GM23338 (cell line): ENCODE results near the gene ADAMTS17. TPM values are rescaled to one million over a fixed set of nuclear protein-coding genes. Genes with fewer than 3 reads are reported as not detected.

ENCODE experiments used
- ATAC-seq: fragments of 200-7000 bp; cut with Tn5 transposase; 3 replicates; pipeline ENCODE4 v1.9.1; 2020
- DNase-seq: peaks from one replicate; pipeline ENCODE4 v3.0.0-alpha.2; 2015; ENCODE audit warnings: low spot score
- H2AFZ ChIP-seq: fragments of 200-600 bp; sonication (generic); 2 replicates; pipeline ENCODE4 v1.8.0; 2016; ENCODE audit warnings: antibody characterized with exemption, mild to moderate bottlenecking, moderate library complexity
- H3F3A ChIP-seq: fragments of 200-600 bp; sonication (generic); replicated peaks from 2 replicates; pipeline ENCODE4 v1.8.0; 2017; ENCODE audit warnings: antibody characterized with exemption, mixed run types, low read depth
- H3K27ac ChIP-seq: fragments of 200-600 bp; sonication (generic); 2 replicates; pipeline ENCODE4 v1.6.1; 2016; ENCODE audit warnings: low read depth
- H3K27me3 ChIP-seq: fragments of 200-600 bp; sonication (generic); 2 replicates; pipeline ENCODE4 v1.8.0; 2016; ENCODE audit warnings: mild to moderate bottlenecking, mixed run types, moderate library complexity; ENCODE audit not compliant: insufficient read depth
- H3K36me3 ChIP-seq: fragments of 200-600 bp; sonication (generic); 2 replicates; pipeline ENCODE4 v1.8.0; 2016; ENCODE audit warnings: mild to moderate bottlenecking; ENCODE audit not compliant: insufficient read depth
- H3K4me1 ChIP-seq: fragments of 200-600 bp; sonication (generic); 2 replicates; pipeline ENCODE4 v1.8.0; 2016; ENCODE audit warnings: mild to moderate bottlenecking, moderate library complexity; ENCODE audit not compliant: insufficient read depth
- H3K4me2 ChIP-seq: fragments of 200-600 bp; sonication (generic); 2 replicates; pipeline ENCODE4 v1.7.1; 2017; ENCODE audit warnings: mixed run types
- H3K4me3 ChIP-seq: fragments of 200-600 bp; sonication (generic); 2 replicates; pipeline ENCODE4 v1.6.1; 2016; ENCODE audit warnings: mixed run types
- H3K79me2 ChIP-seq: fragments of 200-600 bp; sonication (generic); replicated peaks from 2 replicates; pipeline ENCODE4 v1.8.0; 2017; ENCODE audit warnings: mild to moderate bottlenecking; ENCODE audit not compliant: insufficient read depth
- H3K9me2 ChIP-seq: fragments of 200-600 bp; sonication (generic); 2 replicates; pipeline ENCODE4 v1.8.0; 2017; ENCODE audit not compliant: insufficient read depth
- H4K20me1 ChIP-seq: fragments of 200-600 bp; sonication (generic); replicated peaks from 2 replicates; pipeline ENCODE4 v1.8.0; 2017; ENCODE audit warnings: mild to moderate bottlenecking; ENCODE audit not compliant: insufficient read depth
- H3K27ac Mint-ChIP-seq: 2 replicates; pipeline ENCODE4 v1.8.0; 2020; ENCODE audit warnings: inconsistent platforms, mild to moderate bottlenecking, moderate library complexity, mixed read lengths
- H3K27me3 Mint-ChIP-seq: 3 replicates; pipeline ENCODE4 v1.8.0; 2022; ENCODE audit warnings: low read depth, mild to moderate bottlenecking, moderate library complexity, mixed read lengths, inconsistent platforms; ENCODE audit not compliant: insufficient read depth, poor library complexity
- H3K36me3 Mint-ChIP-seq: 3 replicates; pipeline ENCODE4 v1.8.0; 2021; ENCODE audit warnings: low read depth, mild to moderate bottlenecking, inconsistent platforms, moderate library complexity, mixed read lengths
- H3K4me1 Mint-ChIP-seq: 3 replicates; pipeline ENCODE4 v1.8.0; 2020; ENCODE audit warnings: mild to moderate bottlenecking, inconsistent platforms, mixed read lengths
- H3K4me3 Mint-ChIP-seq: 3 replicates; pipeline ENCODE4 v1.8.0; 2021; ENCODE audit warnings: moderate library complexity, mild to moderate bottlenecking, inconsistent platforms, mixed read lengths
- H3K9me3 Mint-ChIP-seq: 3 replicates; pipeline ENCODE4 v1.8.0; 2020; ENCODE audit warnings: moderate library complexity, mild to moderate bottlenecking, inconsistent platforms, mixed read lengths
- CREB1 ChIP-seq: fragments of 250-450 bp; sonication (Bioruptor Pico); IDR thresholded peaks from 2 replicates; pipeline ENCODE4 v1.5.0; 2020; ENCODE audit warnings: low read depth, mild to moderate bottlenecking, moderate library complexity
- CTCF ChIP-seq, 2 experiments: fragments of 200-600 bp in 1 of 2; sonication (generic) in 1 of 2; conservative IDR thresholded peaks; 2 replicates each; pipeline versions ENCODE4 v1.5.1 to v1.6.1; 2016 to 2017; ENCODE audit warnings: antibody characterized with exemption in 2 of 2, low read depth in 2 of 2, mild to moderate bottlenecking in 2 of 2, moderate library complexity in 1 of 2
- ETS1 ChIP-seq: IDR thresholded peaks from 2 replicates; pipeline ENCODE4 v1.6.1; 2016; ENCODE audit warnings: antibody characterized with exemption
- EZH2 ChIP-seq: fragments of 200-600 bp; sonication (generic); IDR thresholded peaks from one replicate; pipeline ENCODE4 v1.8.0; 2017; ENCODE audit warnings: antibody characterized with exemption, mild to moderate bottlenecking, low read depth; ENCODE audit not compliant: unreplicated experiment
- EZH2phosphoT487 ChIP-seq: fragments of 200-600 bp; sonication (generic); IDR thresholded peaks from one replicate; pipeline ENCODE4 v1.8.1; 2018; ENCODE audit warnings: antibody characterized with exemption; ENCODE audit not compliant: unreplicated experiment
- JUNB ChIP-seq: IDR thresholded peaks from one replicate; pipeline ENCODE4 v1.6.1; 2016; ENCODE audit warnings: antibody characterized with exemption; ENCODE audit not compliant: unreplicated experiment
- NANOG ChIP-seq: IDR thresholded peaks from 2 replicates; pipeline ENCODE4 v1.6.1; 2016; ENCODE audit warnings: antibody characterized with exemption, borderline replicate concordance
- REST ChIP-seq: IDR thresholded peaks from one replicate; pipeline ENCODE4 v1.6.1; 2018; ENCODE audit warnings: antibody characterized with exemption; ENCODE audit not compliant: unreplicated experiment
- ZNF462 ChIP-seq: fragments of 250-450 bp; sonication (Bioruptor Pico); IDR thresholded peaks from 2 replicates; pipeline ENCODE4 v1.5.0; 2020; ENCODE audit warnings: mild to moderate bottlenecking, moderate library complexity
- polyA plus RNA-seq: library from polyadenylated mRNA; unstranded; fragments of >200 nt; fragmentation: Nextera tagmentation; extraction: Ambion mirVana; gene quantifications from 2 replicates; pipeline ENCODE4 v1.2.1, GENCODE V29; 2016
- total RNA-seq: library from RNA; depleted of rRNA; stranded (reverse); fragments of >200 nt; shearing (Covaris generic); gene quantifications from 2 replicates; pipeline ENCODE4 v1.2.3, GENCODE V29; 2014

The ADAMTS17 gene
- total and polyA plus RNA-seq, 2 experiments from 2014 or later = 0.60 to 3.8 TPM

- no peaks in the 10 kb centered on the region; the same call in 1 of the 2 replicates for H3K4me1 ChIP-seq
- Mint-ChIP-seq H3K36me3 (0 out of 3 replicates have a peak, but pooled peaks cover 3% of the 10 kb centered on the region), H3K27me3 (peaks cover 15% of the 10 kb centered on the region), H3K4me3 (no peak overlapping the region), H3K27ac (no peak overlapping the region), H3K9me3 (no peaks in the 10 kb centered on the region), H3K4me1 (peaks cover 23% of the 10 kb centered on the region)
- no peak for DNase-seq
- ATAC-seq = no peak
- H3K36me3 ChIP-seq = no peaks in the 10 kb centered on the region
- H3K4me2 ChIP-seq = no peak overlapping the region
- H2AFZ ChIP-seq = no peak overlapping the region
- no peak for TF ChIP-seq NANOG
- H3K79me2 ChIP-seq = no peaks in the 10 kb centered on the region
- no peaks in the 10 kb centered on the region for H3K27me3 ChIP-seq
- H3K4me3 ChIP-seq = no peak overlapping the region
- no peaks in the 10 kb centered on the region; the same call in 1 of the 2 replicates for H3K9me2 ChIP-seq
- H3F3A ChIP-seq = no peaks in the 10 kb centered on the region
- no peaks in the 10 kb centered on the region for H4K20me1 ChIP-seq
- no peak overlapping the region for H3K27ac ChIP-seq
Observed at GRCh38 chr15:100189849-100190248, 151.9 kb downstream of the ADAMTS17 start.

GRCh38 chr15:100189319-100189718, 152.5 kb downstream of the ADAMTS17 start:
- H3K4me2 ChIP-seq = no peak overlapping the region
- H3K36me3 Mint-ChIP-seq = 0 out of 3 replicates have a peak, but pooled peaks cover 3% of the 10 kb centered on the region
- H3K4me3 Mint-ChIP-seq = no peak overlapping the region
- no peak overlapping the region for H2AFZ ChIP-seq
- H3K9me2 ChIP-seq = no peaks in the 10 kb centered on the region; the same call in 1 of the 2 replicates
- no peaks in the 10 kb centered on the region for H3K36me3 ChIP-seq
- ATAC-seq (no peak), DNase-seq (no peak)
- peaks cover 23% of the 10 kb centered on the region for H3K4me1 Mint-ChIP-seq
- H3K27ac ChIP-seq = no peak overlapping the region
- H3K27ac Mint-ChIP-seq = no peak overlapping the region
- H3K4me1 ChIP-seq = no peaks in the 10 kb centered on the region; the same call in 1 of the 2 replicates
- no peak overlapping the region for H3K4me3 ChIP-seq
- H4K20me1 ChIP-seq = no peaks in the 10 kb centered on the region
- no peaks in the 10 kb centered on the region for H3K27me3 ChIP-seq
- peaks cover 15% of the 10 kb centered on the region for H3K27me3 Mint-ChIP-seq
- H3F3A ChIP-seq = no peaks in the 10 kb centered on the region
- H3K79me2 ChIP-seq = no peaks in the 10 kb centered on the region
- H3K9me3 Mint-ChIP-seq = no peaks in the 10 kb centered on the region
- TF ChIP-seq JUNB = no peak
- TF ChIP-seq REST = no peak
- no peak for TF ChIP-seq ZNF462 (CRISPR knock-in tag)
- TF ChIP-seq EZH2phosphoT487 = no peak
- TF ChIP-seq ETS1 = no peak
- TF ChIP-seq NANOG = no peak
- TF ChIP-seq CTCF (conservative IDR thresholded peaks at IDR 0.05; ENCODE audit: low read depth in 2 of 2) = no peak
- no peak for TF ChIP-seq CREB1 (CRISPR knock-in tag)
- no peak for TF ChIP-seq EZH2
